Measurements from ENCODE around the gene MPST. TPM values are rescaled to one million over a fixed set of nuclear protein-coding genes. Genes with fewer than 3 reads are reported as not detected.
"Not testable (repeated sequence)": the region's sequence is repeated elsewhere in the genome, so short reads cannot be mapped to it uniquely, and the experiment has no call there.

MPST gene
- total RNA-seq, 1 donor from 2014 or later: 113 TPM

- H3K36me3 ChIP-seq: no peaks in the 10 kb centered on the region
- no peak overlapping the region for H3K4me3 ChIP-seq
- H3K27me3 ChIP-seq: peaks cover 6% of the 10 kb centered on the region
- intact Hi-C loops (cut with DNase I): no loop called here
- no peaks in the 10 kb centered on the region for H3K4me1 ChIP-seq
- no peaks in the 10 kb centered on the region for H3K9me3 ChIP-seq
- no peak overlapping the region for H3K27ac ChIP-seq
- no peak for TF ChIP-seq CTCF (IDR thresholded peaks at IDR 0.05)
- DNase-seq (ENCODE audit: low spot score in 2 of 2): no peak
Measured at GRCh38 chr22:37068859-37069258, 49.3 kb downstream of the MPST start.

DNA sequence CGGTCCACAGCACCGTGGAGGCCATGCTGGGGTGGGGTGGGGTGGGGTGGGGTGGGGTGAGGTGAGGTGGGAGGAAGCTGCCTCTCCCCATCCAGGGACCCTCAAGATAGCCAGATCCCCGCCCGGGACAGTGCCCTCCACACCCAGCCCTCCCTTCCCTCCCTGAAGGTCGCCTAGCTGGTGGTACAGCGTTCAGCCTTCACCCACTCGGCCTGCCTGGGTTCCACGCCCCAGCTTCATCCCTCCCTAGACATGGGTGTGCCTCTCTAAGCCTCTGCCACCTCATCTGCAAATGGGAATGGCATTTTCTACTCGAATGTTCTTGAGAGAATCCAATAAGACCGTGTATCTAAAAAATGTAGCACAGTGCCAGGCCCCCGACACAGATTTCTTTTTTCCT is 49.8 kb downstream of the MPST start:
- Histone ChIP-seq H3K27me3 (peaks cover 6% of the 10 kb centered on the region), H3K36me3 (no peaks in the 10 kb centered on the region), H3K9me3 (no peaks in the 10 kb centered on the region), H3K27ac (no peak overlapping the region), H3K4me3 (no peak overlapping the region), H3K4me1 (no peaks in the 10 kb centered on the region)
- intact Hi-C loops (cut with DNase I): no loop called here
- TF ChIP-seq CTCF (IDR thresholded peaks at IDR 0.05): no peak
- no peak for DNase-seq (ENCODE audit: low spot score in 2 of 2)

- no peaks in the 10 kb centered on the region for H3K36me3 ChIP-seq
- H3K4me1 ChIP-seq: no peaks in the 10 kb centered on the region
- no peak for DNase-seq (ENCODE audit: low spot score in 2 of 2)
- no peak for TF ChIP-seq CTCF (IDR thresholded peaks at IDR 0.05)
- intact Hi-C loops (cut with DNase I): no loop called here
- H3K27me3 ChIP-seq: peaks cover 6% of the 10 kb centered on the region
- H3K4me3 ChIP-seq: no peak overlapping the region
- no peaks in the 10 kb centered on the region for H3K9me3 ChIP-seq
- H3K27ac ChIP-seq: no peak overlapping the region
Measured at GRCh38 chr22:37069719-37070118, 50.2 kb downstream of the MPST start.

DNA sequence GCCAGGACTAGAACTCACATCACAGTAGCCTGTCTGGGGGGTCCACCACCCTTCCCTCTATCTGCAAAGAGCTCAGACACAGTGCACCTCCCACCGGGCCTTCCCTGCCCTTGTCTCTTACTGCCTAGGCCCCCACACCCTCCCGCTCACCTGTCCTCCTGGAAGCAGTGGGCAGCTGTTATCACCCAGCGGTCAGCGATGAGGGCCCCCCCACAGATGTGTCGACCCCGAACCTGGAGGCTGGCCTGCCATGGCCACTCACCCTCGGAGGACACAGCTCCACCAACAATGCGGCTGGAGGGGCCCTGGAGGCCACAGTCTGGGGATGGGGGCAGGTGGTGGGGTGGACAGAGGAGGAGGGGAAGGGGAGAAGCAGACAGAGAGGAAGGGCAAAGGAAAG is 50.8 kb downstream of the MPST start:
- intact Hi-C loops (cut with DNase I): no loop called here
- Histone ChIP-seq H3K4me3 (no peak overlapping the region), H3K9me3 (no peaks in the 10 kb centered on the region), H3K27me3 (peaks cover 6% of the 10 kb centered on the region), H3K27ac (no peak overlapping the region), H3K36me3 (no peaks in the 10 kb centered on the region), H3K4me1 (no peaks in the 10 kb centered on the region)
- TF ChIP-seq CTCF (IDR thresholded peaks at IDR 0.05): no peak
- DNase-seq (ENCODE audit: low spot score in 2 of 2): no peak

DNA sequence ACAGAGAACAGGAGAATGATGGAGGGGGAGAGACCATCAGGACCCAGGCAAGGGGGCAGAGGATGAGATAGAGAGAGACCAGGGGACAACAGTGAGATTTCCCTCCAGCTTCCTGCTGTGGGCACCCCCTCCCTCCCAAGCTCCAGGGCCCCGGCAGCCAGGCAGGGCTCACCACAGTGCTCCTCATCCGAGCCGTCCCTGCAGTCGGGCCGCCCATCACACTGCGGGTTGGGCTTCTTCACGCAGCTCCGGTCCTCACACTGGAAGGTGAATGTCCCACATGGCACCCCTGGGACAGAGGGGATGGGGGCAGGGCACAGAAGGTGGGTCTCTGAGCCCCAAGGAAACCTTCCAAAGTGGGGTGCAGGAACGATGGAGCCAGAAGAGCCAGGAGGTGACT is 51.2 kb downstream of the MPST start:
- no peak for TF ChIP-seq CTCF (IDR thresholded peaks at IDR 0.05)
- Histone ChIP-seq H3K4me3 (no peak overlapping the region), H3K27ac (no peak overlapping the region), H3K36me3 (no peaks in the 10 kb centered on the region), H3K4me1 (no peaks in the 10 kb centered on the region), H3K9me3 (no peaks in the 10 kb centered on the region), H3K27me3 (peaks cover 6% of the 10 kb centered on the region)
- intact Hi-C loops (cut with DNase I): no loop called here
- DNase-seq (ENCODE audit: low spot score in 2 of 2): no peak

DNA sequence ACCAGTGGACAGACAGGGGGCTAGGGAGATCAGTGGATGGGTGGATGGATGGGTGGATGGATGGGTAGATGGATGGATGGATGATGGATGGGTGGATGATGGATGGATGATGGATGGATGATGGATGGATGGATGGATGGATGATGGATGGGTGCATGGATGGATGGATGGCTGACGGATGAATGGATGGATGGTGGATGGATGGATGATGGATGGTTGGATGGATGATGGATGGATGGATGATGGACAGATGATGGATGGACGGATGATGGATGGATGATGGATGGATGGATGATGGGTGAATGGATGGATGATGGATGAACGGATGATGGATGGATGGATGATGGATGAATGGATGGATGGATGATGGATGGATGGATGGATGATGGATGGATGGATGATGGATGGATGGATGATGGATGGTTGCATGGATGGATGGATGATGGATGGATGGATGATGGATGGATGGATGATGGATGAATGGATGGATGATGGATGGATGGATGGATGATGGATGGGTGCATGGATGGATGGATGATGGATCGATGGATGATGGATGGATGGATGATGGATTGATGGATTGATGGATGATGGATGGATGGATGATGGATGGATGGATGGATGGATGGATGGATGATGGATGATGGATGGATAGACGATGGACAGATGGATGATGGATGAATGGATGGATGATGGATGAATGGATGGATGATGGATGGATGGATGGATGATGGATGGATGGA is 52.5 kb downstream of the MPST start:
- intact Hi-C loops (cut with DNase I); DNase-seq (ENCODE audit: low spot score in 2 of 2); H3K36me3 ChIP-seq; H3K4me1 ChIP-seq; H3K4me3 ChIP-seq; H3K9me3 ChIP-seq; H3K27ac ChIP-seq; H3K27me3 ChIP-seq: not testable (repeated sequence)

All from ascending aorta (tissue), 2 donors.